Body of pancreas (tissue), 4 donors: Measurements from ENCODE around the gene SIGLEC12.

Experiments used
- CTCF ChIP-seq, 7 experiments: fragments of 450-650 bp in 4 of 7; fragments of 200-600 bp in 3 of 7; sonication (generic) in 3 of 7; IDR thresholded peaks; one replicate each; pipeline ENCODE4 v1.5.1; 2016 to 2019; ENCODE audit warnings: antibody characterized with exemption in 7 of 7
- POLR2A ChIP-seq, 3 donors: fragments of 450-650 bp; IDR thresholded peaks; one replicate each; pipeline ENCODE4 v1.6.1; 2016; ENCODE audit warnings: antibody characterized with exemption in 3 of 3, mild to moderate bottlenecking in 2 of 3

GRCh38 chr19:51490676-51491075 is 10.9 kb downstream of the SIGLEC12 start:
- TF ChIP-seq CTCF (IDR thresholded peaks at IDR 0.05): no peak
- no peak for TF ChIP-seq POLR2A (IDR thresholded peaks at IDR 0.05)
